HG03521 (cell line): ENCODE measurements around the gene PDLIM1.
"Not testable (repeated sequence)": the region's sequence is repeated elsewhere in the genome, so short reads cannot be mapped to it uniquely, and the experiment has no call there.

Experiments
- ATAC-seq: cut with Tn5 transposase; IDR thresholded peaks from one replicate; pipeline ENCODE4 v1.9.1; 2021; ENCODE audit warnings: mild to moderate bottlenecking, moderate library complexity; ENCODE audit not compliant: unreplicated experiment

Gene PDLIM1

GRCh38 chr10:95244152-95244551 lies 46.7 kb downstream of the PDLIM1 start:
- ATAC-seq: no peak

GRCh38 chr10:95243318-95243617 lies 47.5 kb downstream of the PDLIM1 start:
- no peak for ATAC-seq

DNA sequence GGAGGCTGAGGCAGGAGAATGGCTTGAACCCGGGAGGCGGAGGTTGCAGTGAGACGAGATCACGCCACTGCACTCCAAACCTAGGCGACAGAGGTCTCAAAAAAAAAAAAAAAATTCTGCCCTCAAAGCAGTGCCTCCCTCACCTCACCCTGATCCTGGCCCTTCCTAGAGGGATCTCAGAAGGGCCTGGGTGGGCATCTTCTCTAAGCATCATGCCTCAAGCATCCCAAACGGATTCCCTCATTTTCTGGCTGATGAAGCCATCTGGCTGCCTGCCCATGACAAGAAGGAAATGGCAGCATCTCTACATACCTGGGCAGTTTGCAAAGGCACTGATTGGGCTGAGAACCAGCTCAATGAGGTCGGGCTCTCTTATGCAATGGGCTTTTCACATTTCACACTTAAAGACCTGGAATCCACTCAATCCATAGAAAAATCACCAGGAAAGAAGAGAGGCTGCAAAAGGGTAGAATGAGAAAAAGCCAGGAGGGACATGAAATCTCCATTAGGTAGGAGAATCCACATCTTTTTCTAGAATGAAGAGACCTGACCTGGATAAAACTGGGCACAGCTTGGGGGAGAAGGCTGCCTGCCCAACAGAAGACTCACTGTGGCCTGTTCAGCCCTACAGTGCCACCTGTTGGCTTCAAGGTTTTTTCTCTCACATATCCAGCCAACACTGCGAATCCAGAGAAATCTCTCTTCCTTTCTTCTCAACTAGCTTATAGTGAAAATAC lies 48.1 kb downstream of the PDLIM1 start:
- ATAC-seq: no peak

DNA sequence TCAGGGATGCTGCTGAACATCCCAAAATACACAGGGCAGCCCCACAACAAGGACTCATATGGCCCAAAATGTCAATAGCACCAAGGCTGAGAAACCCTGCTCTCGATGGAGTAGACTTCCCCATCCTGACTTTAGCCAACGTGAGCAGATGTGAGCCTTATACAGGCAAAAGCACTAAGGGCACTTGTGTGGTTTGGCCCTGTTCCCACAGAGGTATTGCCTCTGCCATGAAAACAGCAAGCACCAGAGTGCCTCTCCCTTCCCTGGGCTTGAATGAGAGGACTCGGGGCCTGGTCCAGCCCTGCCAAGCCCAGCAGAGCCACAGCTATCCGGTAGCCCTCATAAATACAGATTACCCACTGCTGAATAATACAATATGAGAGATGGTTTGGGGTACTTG lies 49.3 kb downstream of the PDLIM1 start:
- ATAC-seq: no peak

DNA sequence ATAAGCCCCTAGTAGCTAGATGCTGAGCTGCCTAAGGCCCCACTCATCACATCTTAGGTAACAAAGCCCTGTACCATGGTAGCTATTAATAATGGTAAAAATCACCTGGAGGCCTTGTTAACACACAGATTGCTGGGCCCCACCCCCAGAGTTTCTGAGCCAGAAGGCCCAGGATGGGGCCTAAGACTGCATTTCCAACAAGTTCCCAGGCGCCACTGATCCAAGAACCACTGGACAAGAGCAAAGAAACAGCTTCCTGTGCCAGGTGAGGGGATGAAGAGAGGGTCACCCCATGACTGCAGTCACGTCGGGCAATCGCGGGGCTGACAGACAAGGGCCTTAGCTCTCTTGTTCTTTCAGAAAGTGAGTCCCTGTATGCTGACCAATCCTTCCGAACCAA lies 50.0 kb downstream of the PDLIM1 start:
- no peak for ATAC-seq

- not testable (repeated sequence) for ATAC-seq
Measured at GRCh38 chr10:95240096-95240495, 50.7 kb downstream of the PDLIM1 start.

DNA sequence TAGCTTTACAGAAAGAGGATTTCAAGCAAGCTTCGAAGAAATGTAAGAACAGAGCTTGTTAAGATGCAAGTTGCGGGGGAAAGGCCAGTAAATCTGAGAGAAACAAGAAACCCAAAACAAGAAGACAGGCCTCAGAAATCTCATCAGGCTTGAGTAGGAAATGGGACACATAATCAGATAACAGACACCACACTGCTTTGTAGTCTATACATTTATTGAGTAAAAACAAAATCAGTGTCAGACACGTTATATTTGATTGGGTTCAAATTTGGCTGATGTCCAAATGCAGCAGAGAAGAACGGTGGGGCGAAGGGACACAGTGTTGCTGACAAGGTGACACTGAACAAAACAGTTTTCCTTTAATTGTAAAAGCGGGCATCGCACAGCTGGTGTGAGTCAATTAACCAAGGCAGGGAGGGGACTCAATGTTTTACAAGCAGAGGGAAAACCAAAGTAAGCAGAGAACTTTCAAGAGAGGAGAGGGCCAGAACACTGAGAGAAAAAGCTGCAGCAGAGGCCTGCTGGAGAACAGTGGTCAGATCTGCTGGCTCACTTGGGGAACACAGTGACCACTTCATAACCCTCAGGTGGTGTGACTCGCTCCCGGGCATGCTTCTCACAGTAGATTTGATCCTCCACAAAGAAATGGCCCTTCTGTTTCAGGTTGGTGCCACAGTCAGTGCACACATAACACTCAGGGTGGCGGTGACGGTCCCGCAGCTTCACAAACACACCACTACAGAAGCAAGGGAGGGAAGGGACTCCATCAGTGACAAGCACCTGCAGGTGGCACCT lies 53.2 kb downstream of the PDLIM1 start:
- ATAC-seq: no peak

DNA sequence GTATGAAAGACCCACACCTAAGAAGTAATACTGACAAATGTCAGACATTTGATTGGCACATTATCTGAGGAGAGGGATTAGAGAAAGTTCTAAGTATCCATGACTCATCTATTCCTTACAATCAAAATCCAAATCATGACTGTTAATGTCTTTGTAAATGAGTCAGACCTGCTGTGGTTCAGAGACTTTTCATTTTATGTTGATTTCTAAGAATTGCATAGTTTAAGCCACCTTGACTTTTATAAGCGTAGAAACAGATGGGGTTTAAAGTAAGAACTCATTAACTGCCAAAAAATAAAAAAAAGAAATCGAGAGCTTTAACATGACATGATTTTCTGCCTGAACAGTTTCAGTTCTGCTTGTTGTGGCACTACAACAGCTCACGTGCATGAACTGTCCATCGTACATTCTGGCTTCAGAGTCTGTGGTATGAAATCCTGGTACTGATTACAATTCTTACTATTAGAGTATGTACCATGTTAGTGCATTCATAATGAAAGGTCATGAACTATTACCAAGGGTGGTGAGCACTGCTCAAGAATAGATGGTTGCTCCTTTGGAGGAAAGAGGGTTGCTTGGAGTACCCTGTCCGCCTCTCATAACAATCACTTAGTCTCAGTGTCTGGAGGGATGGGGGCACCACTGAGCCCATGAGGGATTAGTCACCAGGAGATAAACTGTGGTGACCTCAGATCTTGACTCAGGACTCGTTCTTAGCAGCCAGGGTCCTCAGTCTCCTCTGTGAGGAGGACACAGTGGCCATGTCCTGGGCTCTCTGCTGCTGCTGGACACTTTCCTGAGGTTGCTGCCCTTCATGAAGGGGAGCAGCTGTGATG lies 54.5 kb downstream of the PDLIM1 start:
- peak; percentile 98 for ATAC-seq

- ATAC-seq: no peak
Measured at GRCh38 chr10:95235676-95236067, 55.1 kb downstream of the PDLIM1 start.

GRCh38 chr10:95234951-95235350 lies 55.9 kb downstream of the PDLIM1 start:
- no peak for ATAC-seq

DNA sequence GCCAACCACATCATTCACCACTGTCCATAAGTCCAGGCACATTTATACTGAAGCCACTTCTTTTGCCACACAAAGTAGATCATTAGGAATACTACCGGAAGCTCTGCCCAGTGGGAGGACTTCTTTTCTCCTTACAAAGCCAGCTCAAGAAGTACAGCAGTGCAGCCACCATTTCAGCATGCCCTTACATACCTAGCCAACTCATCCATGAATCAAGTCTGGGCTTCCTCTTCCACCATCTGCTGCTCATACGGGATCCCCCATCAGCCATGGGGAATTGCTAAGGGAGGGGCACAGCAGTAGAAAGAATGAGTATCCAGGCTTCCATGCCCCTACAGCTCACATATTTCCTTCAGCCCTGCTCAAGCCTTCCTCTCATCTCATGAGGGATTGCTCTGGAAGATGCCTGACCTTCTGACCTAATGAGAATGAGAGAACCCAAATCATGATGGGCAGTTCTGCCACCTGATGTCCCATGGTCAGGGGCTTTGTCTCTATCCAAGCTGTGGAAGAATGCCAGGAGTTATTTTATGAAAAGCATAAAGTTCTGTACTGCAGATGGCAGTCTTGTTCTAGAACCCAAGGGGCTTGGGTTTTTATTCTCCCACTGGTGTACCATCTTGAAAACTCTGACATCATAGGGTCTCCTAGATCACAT lies 57.3 kb downstream of the PDLIM1 start:
- no peak for ATAC-seq

DNA sequence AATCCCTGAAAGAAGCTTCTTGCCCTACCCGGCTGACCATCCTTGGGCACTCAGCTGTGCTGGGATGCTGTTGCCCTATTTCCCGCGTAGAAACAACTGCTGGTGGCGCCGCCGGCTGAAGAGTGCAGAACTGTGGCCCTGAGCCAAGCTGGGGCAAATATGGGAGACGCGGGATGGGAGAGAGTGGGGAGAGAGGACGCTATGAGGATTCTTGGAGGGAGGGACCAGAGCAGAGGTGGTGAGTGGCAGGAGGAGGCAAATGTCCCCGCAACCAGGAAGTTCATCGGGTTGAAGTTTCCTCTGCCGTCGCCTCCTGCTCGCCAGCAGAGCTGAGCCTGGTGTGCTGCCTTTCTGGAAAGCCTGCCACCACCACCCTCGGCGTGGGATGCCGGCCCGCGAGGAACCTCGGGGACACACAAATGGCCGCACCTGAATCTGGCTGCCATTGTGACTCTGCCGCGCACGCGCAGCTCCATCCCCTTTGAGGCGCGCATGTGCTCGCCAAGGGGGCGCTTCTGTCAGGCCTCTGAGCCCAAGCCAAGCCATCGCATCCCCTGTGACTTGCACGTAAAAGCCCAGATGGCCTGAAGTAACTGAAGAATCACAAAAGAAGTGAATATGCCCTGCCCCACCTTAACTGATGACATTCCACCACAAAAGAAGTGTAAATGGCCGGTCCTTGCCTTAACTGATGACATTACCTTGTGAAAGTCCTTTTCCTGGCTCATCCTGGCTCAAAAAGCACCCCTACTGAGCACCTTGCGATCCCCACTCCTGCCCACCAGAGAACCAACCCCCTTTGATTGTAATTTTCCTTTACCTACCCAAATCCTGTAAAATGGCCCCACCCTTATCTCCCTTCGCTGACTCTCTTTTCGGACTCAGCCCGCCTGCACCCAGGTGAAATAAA lies 59.9 kb downstream of the PDLIM1 start:
- ATAC-seq: peak; percentile 65

GRCh38 chr10:95229724-95230627 lies 60.8 kb downstream of the PDLIM1 start:
- ATAC-seq: no peak

DNA sequence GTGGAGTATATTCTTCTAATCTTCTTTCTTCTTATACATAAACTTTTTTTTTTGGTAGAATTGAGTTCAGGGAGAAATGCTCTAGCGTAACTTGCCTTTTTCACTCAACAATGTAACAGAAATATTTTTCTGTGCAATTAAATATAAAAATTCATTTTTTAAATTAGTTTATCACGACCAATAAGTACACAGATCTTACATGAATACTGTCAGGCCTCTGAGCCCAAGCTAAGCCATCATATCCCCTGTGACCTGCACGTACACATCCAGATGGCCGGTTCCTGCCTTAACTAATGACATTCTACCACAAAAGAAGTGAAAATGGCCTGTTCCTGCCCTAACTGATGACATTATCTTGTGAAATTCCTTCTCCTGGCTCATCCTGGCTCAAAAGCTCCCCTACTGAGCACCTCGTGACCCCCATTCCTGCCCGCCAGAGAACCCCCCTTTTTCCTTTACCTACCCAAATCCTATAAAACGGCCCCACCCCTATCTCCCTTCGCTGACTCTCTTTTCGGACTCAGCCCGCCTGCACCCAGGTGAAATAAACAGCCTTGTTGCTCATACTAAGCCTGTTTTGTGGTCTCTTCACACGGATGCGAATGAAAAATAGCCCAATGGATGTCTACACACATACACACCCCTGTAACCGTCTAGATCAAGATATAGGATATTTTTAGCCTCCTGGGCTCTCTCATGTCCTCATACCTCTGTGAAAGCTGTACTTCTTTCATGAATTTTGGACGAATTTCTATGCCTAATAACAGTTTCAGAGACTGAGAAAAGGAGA lies 61.7 kb downstream of the PDLIM1 start:
- ATAC-seq: not testable (repeated sequence)

DNA sequence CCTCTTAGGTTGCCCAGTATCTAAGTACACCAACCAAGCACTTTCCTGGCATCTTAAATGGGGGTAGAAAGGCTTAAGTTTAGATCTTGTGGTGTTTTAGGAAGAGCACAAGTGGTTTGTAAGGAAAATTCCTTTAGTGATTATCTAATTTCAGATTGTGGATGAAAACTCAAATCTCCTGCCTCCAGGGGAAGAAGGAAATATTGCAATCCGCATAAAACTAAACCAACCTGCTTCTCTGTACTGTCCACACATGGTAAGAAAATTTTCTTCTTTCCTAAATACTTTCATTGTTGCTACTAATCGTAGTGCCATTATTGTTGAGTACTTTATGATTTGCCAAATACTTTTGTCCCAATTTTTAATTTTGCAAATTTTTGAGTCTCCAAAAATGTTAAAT lies 65.7 kb downstream of the PDLIM1 start:
- ATAC-seq: no peak

DNA sequence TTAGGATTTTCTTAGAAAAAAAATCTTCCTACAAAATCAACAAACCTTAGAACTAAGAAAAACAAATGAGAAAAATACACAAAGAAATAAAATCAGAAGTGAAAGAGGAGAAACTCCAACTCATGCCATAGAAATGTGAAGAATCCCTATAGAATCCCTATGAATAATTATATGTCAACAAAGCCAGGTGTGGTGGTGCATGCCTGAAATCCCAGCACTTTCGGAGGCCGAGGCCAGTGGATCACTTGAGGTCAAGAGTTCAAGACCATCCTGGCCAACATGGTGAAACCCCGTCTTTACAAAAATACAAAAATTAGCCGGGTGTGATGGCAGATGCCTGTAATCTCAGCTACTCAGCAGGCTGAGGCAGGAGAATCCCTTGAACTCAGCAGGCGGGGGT lies 69.7 kb downstream of the PDLIM1 start:
- ATAC-seq: no peak

- no peak for ATAC-seq
Measured at GRCh38 chr10:95220539-95220938, 70.3 kb downstream of the PDLIM1 start.

DNA sequence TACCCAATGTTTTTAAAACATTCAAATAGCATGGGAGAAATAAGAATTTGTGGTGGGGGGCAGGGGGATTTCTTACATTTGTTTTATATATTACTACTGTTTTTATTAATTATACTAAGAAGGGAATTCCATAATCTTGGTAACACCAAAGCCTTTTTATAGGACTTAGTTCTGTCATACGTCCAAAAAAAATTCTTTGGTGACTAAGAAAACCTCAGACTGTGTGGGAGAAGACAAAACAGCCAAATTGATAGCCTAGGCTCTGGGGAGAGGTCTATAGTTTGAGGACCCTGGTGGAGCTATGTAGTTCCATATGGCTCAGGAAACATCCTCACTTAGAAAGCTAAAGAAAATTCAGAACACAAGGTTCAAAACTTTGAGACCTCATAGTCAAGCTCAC lies 73.3 kb downstream of the PDLIM1 start:
- ATAC-seq: no peak
